Midbrain (tissue), 1 donor: ENCODE results near the gene ARHGEF4.

Experiments used
- DNase-seq: peaks from one replicate; lab custom pipeline; 2025; lab: John Stamatoyannopoulos, UW

Gene ARHGEF4

GRCh38 chr2:130819608-130820278 lies 17.0 kb upstream of the ARHGEF4 start:
- DNase-seq: peak; percentile 61

DNA sequence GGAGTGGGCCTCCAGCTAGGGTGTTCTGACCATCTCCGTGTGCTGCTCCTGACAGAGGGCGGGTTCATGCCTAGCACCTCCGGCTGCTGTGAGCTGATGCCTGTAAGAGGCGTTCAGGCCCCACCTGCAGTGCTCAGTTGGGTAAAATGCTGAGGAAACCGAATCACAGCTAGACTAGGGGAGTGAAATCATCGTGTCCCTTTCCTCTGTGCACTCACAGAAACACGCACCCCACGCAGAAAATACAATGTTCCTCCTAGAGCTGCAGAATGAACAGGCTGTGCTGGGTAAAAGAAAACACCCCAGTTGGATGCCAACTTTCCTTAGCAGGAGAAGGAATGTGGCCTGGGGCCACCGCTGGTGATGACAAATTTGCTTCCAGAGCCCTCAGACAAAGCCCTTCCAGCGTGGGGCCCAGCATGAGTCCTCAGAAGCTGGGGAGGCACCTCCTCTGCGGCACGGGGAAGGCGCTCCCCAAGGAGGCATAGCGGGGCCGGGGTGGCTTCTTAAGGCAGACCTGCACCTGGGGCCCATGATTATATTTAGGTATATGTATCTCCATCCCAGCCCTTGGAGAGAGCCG lies 16.3 kb upstream of the ARHGEF4 start:
- DNase-seq: peak; percentile 58

DNA sequence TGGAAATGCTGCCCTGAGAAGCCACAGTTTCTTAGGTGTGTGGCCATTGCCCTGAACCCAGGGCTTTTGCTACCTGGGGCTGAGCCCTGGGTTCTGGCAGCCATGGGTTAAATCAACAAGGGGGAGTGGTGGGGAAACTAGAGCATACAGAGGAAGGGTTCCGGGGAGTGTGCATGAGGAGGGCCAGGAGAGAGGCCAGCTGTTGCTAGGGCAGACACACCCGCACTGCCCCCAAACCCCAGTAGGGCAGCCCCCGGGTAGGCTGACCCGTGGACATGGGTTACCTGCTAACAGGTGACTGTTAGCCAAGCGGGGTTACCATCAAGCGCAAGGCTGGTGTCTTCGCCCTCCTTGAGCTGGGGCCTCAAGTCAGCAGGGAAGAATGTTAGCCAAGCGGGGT lies 14.8 kb upstream of the ARHGEF4 start:
- DNase-seq: no peak

DNA sequence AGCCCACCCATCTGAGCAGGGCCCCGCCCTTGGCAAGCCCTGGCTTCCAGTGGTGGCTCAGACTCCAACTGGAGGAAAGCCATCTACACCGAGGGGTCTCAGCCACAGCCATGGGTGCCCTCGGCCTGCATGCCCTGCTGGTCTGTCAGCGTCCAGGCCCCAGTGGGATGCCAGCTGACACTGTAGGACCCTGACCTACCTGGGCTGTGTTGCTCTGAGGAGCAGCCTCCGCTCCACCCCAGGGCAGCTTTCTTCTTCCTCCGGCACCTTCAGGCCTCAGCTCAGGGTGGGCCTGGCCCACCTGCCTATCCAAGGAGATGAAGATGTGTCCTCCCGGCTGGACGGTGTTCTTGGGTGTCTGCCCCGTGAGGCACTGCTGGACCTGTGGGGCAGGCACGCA lies 13.9 kb upstream of the ARHGEF4 start:
- DNase-seq: no peak

DNA sequence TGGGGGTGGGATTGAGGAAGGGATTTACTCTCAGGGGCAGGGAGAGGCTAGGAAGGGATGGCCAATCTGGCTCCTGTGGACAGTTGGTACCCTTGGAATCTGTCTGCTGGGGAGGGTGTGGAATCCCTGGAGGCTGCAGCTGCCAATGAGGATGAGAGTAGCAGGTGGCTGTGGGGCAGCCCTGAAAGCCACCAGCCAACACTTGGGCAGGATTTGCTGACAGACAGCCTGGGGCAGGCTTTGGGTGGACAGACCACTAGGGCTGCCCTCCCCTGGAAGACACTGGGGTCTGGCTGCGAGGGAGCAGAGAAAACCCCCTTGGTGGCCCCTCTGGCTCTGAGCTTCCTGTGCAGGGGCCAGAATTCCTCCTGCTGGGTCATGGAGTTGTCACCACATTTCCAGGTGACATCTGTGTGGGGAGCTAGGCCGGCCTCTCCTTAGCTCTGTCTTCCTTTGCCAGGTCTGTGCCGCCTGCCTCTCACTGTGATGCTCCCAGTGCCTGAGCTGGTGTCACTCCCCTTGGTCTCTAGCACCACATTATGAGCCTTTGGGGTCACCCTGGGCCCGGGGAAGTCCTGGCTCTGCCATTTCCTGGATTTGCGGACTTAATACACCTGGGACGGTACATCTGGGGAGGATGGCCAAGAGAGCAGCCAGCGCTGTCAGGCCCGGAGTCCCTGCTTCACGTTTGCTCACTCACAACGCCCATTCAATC lies 13.4 kb upstream of the ARHGEF4 start:
- no peak for DNase-seq

- DNase-seq: no peak
Measured at GRCh38 chr2:130823886-130824491, 12.7 kb upstream of the ARHGEF4 start.

- DNase-seq: peak; percentile 71
Measured at GRCh38 chr2:130824492-130825061, 12.1 kb upstream of the ARHGEF4 start.

GRCh38 chr2:130825231-130825965 lies 11.3 kb upstream of the ARHGEF4 start:
- peak; percentile 76 for DNase-seq

GRCh38 chr2:130825966-130826253 lies 10.8 kb upstream of the ARHGEF4 start:
- no peak for DNase-seq

GRCh38 chr2:130826419-130826818 lies 10.3 kb upstream of the ARHGEF4 start:
- DNase-seq: no peak

GRCh38 chr2:130826821-130827501 lies 9.8 kb upstream of the ARHGEF4 start:
- no peak for DNase-seq

DNA sequence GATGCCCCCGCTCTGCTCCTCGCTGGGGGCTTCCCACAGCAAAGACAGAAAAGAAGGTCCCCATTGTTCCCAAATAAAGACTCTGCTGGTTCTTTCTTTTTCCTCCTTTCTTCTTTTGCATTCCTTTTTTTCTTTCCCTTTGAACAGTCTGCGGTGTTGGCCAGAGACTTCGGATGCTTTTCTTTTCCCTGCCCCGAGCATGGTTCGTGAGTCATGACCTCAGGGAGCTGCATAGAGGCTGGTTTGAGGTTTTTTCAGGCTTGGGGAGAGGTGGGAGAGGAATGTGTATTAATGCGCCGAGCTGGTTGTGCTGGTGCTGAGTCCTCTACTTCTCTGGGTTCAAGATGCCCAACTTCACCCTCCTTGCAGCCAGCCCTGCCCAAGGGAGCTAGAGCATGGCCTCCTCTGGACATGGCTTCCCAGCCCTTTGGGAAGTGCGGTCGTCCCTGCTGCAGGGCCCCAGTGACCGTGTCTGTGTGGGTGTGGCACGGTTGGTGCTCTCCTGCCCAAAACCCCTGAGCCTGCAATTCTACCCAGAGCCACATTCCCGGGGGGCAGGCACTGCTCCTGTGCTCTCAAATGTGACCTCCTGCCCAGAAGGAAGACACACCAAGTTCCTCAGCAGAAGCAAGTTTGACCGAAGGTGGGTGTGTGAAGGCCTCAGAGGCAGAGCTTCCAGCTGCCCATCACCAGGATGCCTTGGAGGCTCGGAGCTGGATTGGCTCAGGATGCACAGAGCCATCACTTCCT lies 9.0 kb upstream of the ARHGEF4 start:
- no peak for DNase-seq

DNA sequence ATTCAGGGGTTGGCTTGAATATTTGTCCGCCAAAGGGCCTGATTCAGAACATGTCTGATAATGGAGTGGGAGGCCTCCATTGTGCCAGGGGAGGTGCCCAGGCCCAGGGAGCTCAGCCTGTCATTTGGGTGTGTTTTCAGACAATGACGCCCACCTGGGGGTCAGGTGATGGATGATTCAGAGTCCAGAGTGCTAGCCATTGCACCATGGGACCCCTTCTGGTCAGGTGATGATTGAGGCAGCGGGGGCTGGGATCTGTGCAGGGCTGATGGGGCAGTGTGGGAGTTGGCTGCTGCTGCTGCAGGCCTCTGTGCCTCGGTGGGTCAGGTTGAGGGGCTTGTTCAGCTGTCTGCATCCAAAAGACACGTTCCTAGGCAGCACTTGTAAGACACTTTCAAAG lies 8.3 kb upstream of the ARHGEF4 start:
- DNase-seq: no peak

DNA sequence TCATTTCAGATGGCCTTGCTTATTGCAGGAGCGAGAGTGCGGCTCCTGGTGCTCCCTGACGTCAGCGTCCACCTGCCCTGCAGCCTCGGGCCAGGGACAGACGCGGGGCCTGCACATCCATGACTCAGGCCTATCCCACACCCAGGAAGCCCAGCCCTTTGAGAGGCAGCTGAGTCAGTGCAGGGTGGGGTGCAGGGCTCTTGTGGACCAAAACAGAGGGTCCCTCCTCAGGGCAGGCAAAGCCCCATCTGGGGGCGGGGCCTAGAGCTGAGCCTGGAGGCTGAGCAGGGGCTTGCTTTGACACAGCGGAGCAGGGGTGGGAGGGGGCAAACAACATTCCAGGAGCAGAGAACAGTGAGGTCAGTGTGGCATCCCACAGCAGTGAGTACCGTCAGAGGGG lies 7.7 kb upstream of the ARHGEF4 start:
- DNase-seq: no peak

DNA sequence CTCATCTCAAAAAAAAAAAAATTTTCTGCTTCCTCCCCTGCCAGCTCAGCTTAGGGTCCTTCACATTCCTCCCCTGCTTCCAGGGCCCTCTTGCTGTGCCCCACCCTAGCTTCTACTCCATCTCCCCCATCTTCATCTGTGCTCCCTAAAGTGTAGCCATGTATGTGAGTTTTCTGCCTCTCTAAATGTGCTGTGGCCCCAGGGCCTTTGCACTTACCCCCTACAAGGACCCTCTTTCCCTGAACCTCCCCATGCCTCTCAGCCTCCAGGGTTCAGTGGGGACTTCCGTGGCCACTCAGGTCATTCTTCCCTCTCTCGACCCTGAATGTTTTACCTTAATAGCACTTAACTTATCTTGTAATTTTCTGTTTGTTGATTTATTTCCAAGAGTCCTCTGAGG lies 6.2 kb upstream of the ARHGEF4 start:
- DNase-seq: no peak

DNA sequence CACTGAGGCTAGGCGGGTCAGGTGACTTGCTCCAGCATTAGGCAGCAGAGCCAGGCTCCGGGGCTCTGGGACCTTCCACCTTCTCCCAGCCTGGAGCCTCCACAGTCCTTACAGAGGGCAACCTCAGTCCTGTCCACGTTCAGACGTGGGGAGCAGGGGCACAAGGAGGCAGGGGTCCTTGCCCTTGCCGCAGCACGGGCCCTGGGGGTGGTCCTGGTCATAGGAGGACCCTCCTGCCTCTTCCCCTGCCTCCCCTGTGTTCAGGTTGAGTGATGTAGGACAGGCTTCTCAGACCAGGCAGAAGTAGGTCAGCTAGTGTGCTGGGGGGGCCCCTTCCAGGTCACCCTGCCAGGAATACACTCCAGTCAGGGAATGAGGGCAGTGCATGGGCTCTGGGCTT lies 5.4 kb upstream of the ARHGEF4 start:
- no peak for DNase-seq

DNA sequence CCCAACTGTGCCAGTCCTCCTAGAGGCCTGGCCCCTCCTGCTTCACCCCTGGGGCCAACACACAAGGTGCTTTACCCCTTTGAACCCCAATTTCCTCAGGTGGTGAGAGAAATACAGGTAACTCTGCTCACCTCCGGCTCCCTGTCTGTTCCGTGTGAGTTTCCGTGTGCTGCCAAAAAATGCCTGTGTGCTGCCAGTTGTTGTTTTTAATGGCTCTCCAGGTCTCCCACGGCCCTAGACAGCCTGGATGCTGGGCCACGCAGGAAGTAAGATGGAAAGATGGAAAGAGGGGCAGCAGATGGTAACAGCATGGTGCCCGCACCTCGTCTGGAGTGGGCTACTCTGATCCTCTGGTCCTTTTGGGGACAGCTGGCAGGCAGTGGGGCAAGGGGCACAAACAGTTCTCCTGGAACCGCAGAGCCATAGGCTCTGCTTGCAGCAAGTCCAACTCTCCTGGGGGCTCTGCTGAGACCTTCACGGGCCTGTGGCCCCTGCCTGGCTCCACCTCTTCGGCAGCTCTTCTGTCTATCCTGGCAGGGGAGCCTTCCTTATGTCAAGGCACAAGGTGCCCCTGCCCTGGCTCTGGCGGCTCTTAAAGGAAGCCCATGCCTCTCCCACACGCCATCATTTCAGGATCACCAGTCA lies 4.3 kb upstream of the ARHGEF4 start:
- DNase-seq: no peak

- no peak for DNase-seq
Measured at GRCh38 chr2:130834091-130834930, 2.4 kb upstream of the ARHGEF4 start.
